ELF-1 (cell line): Measurements from ENCODE around the gene MEGF8.

Experiments used
- DNase-seq: peaks from one replicate; pipeline ENCODE4 v3.0.0-alpha.2; 2016; ENCODE audit warnings: low read depth, low spot score

The MEGF8 gene

DNA sequence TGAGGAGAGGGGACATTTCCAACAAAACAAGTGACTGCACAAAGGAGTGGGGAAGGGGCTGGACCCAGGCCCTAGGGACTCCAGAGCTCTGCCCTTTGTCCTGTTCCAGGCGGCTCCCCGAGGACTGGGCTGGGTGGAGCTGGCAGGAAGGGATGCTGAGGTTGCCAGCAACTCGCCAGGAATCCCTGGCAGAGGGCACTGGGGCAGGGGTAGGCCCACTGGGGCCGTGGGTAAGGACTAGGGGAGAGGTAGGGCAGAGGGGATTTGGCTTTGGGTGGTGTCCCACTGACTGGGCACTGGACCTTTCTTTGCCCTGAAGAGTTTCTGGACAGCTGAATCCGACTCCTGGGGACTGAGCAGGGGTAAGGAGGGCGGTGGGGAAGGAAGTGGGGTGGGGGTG lies 93.9 kb downstream of the MEGF8 start:
- DNase-seq = no peak

DNA sequence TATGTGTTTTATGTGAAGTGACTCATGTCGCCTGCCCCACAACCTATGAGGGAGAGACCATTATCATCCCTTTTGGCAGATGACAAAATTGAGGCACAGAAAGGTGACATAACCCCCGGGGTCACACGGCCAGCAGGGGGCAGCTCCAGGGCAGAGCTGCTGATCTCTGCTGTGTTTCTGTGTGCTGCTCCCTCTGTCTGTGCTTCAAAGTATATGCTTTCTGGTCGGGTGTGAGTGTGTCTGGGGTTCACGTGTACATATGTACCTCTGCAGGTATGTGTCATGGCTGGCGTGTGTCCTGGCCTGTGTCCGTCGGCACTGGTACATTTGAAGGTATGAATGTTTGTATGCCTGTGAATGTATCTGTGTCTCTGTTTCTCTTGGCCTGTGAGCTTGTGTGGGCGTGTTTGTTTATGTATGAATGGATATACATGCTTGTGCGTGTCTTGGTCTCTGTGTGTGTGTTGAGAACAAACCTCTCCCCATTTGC lies 94.7 kb downstream of the MEGF8 start:
- peak; percentile 77 for DNase-seq

DNA sequence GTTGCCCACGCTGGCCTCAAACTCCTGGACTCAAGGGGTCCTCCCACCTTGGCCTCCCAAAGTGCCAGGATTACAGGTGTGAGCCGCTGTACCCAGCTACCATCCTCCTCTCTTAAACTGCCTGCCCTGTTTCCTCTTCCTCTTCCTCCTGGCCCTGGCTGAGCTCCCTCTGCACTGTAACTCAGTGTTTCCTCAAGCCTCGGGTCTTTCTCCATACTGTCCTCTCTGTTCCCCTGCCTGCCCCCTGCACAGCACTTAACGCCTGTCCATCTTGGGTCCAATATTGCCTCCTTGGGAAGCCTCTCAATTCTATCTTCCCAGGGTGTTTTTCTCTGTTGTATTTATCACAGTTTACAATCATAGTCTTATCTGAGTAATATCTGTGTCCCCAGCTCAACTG lies 95.7 kb downstream of the MEGF8 start:
- no peak for DNase-seq

DNA sequence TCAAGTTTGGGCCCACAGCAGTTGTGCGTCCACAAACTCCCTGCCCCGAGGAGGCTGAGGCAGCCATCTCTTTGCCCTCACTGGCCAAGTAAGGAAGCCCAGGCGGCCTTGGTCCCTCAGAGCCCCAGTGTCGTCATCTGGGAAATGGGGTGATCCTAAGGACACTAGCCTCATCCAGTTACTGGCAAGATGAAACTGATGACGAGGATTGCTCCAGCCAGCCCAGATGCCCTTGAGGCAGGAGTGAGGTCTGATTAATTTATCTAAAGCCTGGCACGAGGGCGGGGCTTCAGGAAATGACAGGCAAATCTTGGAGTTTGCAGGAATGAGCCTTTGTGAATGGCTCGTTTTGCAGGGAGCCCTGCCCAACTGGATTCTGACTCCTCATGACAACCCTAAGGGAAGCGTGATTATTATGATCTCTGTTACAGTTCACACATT lies 96.2 kb downstream of the MEGF8 start:
- DNase-seq = no peak

DNA sequence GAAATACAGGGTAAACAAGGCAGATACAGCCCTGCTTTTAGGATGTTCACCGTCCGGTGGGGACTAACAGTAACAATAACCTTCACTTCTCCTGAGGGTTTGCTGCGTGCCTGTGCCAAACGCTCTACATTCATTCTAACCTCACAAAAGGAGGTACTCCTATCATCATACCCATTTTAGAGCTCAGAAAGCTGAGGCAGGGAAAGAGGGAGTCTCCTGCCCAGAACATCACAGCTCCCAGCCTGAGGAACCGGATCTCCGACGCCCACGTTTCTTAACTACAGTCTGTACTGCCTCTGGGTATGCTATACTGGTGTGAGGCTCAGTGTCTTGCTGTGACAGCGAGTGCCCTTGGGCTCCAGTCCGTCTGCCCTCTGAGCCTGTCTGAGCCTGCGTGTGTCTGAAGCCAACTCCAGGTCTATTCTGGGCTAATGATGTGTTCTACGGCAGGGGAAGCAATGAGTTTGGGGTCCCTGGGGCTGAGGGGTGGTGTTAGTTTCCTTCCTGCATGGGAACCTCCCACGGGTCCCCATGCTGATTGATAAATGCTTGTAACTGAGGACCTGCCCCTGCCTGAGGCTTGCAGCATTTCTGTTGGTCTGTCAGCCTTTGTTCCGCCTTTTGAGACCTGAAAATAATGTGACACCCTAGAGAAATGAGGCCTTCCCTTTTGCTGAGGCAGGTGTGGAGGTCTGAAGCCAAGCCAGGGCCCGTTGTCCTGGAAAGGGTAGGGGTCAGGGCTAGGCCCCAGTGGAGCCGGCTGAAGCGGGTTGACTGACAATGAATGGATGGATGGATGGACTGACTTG lies 96.9 kb downstream of the MEGF8 start:
- peak; percentile 67 for DNase-seq

DNA sequence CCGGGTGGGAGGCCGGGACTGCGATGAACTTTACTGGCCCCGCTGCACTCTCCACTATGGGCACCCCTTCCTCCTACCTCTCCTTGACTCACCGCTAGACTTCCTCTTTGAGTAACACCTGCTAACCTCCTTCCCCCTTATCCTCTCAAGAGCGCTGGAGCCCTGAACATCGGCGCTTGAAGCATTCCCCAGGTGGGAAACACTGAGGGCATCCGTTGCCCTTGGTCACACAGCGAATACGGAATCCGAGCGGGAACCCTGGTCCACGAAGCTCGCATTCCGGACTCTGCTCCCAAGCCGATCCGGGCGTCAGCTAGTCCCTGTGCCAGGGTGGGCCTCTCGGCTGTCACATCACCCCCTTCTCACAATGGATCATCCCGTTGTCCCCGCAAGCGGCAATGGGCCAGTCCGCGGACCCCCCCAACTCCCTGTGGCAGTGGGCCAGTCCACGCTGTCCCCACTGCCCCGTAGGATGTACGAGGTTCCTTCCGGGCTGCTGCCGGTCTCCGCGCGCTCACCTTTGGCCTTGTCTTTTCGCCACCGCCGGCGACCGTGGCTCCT lies 97.5 kb downstream of the MEGF8 start:
- no peak for DNase-seq

DNA sequence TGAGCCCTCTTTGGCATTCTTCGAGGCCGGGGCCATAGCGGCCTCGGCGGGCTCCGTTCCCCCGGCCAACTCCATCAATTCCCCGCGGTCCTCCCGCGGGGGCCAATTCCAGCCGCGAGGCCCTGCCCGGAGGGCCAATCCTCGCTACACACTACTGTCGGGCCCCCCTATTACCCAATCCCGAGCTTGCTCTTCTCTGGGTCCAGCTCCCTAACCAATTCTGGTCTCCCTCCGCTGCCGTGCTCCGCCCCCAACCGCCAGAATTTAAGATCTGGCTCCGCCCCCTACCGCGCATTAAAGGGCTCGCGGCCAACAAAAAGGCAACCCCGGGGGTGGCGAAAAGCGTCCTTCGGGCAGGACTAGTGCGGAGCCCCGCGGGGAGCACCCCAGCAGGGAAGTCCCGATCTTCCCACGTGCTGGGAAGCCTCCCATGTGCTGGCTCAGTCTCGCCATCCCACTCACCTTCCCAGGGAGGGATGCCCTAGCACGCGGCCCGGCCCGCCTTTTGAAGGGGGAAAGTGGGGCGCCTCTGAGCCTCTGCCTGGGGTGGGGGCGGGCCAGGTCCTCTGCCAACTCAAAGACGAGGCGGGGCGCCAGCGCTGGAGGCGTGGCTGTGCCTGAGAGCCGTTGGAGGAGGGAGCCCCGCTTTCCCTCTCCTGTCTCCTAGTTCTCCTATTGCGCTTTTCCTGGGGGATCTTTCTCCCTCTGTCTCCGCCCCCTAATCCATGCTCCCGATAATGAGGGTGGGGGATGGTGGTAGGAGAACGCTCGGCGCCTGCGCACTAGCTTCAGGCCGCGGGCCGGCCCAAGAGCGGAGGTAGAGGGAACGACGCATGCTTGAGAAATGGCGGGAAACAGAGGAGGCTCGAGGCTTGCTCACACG lies 98.3 kb downstream of the MEGF8 start:
- DNase-seq = peak; percentile 81

DNA sequence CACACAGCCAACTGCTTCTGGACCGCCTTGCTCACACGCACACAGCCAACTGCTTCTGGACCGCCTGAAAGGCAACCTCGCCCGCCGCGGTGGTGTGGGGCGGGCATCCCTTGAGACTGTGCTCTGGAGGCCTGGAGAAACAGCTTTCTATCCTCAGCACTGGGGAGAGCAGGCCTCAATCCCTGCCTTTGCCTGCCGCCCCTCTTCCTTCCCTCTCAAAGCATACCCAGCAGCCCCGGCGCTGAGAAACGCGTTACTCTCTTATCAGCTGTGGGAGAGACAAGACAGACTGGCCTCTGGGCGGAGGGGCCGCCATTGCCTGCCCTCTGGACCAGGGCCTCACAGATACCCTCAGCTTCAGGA lies 98.9 kb downstream of the MEGF8 start:
- DNase-seq = peak; percentile 52

DNA sequence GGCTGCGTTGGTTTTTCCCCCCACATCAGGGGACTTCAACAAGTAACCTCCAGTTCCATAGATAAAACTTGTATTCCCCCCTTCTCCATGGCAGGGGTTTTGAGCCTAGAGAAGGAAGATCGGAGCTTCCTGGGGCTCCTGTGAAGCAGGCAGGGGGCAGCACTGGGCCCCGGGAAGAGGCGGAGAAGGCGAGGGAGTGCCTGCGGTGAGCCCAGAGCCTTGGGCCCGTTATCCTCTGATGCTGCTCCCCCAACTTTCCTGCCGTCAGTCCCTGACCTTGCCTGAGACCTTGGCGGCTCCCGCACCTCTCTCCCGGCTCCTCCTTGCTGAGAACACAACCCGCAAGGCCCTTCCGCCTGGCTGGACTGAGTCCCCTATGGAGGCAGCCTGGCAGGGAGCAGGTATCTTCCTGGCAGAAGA lies 99.3 kb downstream of the MEGF8 start:
- DNase-seq = peak; percentile 59

DNA sequence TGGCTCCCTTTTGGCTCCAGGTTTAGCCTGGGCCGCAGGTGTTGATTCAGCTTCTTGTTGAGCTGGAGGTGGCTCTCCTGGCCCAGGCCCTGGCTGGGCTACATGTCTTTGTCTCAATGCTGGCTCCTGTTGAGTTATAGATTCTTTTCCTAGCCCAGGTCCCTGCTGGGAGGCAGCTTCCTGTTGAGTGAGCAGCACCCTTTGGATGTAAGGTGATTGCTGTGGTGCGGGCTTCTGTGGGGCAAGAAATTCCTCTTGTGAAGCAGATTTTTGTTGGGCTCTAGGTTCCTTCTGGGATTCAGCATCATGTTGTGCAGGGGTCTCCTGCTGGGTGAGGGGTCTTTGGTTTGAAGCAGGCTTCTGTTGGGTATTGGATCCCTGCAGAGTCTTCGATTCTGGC lies 101.2 kb downstream of the MEGF8 start:
- no peak for DNase-seq

DNA sequence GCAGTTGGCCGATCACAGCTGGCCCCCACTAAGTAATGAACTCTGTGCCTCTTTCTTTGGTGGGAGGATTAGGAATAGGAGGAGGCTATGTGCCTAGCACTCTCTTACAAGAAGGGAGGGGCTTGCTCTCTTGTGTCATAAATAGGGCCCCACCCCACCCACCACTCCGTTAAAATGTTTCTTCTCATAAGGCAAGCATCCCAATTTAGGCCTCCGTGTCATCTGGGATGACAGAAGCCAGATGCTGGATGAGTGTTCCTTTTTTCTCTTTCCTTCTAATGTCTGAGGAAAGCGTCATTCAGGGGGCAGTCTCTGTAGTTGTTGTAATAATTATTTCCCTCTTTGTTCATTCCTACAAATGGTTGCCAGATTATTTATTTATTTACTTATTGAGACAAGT lies 101.9 kb downstream of the MEGF8 start, which contains the start of gene LIPE:
Gene LIPE (minus strand): TSS at position 76 of the 400 bp plus-strand sequence. CDS start 239 bp downstream, outside the sequence.
- DNase-seq = no peak
